Measurements from ENCODE around the gene TNS1.
"Not testable (repeated sequence)": the region's sequence is repeated elsewhere in the genome, so short reads cannot be mapped to it uniquely, and the experiment has no call there.

TNS1 gene

DNA sequence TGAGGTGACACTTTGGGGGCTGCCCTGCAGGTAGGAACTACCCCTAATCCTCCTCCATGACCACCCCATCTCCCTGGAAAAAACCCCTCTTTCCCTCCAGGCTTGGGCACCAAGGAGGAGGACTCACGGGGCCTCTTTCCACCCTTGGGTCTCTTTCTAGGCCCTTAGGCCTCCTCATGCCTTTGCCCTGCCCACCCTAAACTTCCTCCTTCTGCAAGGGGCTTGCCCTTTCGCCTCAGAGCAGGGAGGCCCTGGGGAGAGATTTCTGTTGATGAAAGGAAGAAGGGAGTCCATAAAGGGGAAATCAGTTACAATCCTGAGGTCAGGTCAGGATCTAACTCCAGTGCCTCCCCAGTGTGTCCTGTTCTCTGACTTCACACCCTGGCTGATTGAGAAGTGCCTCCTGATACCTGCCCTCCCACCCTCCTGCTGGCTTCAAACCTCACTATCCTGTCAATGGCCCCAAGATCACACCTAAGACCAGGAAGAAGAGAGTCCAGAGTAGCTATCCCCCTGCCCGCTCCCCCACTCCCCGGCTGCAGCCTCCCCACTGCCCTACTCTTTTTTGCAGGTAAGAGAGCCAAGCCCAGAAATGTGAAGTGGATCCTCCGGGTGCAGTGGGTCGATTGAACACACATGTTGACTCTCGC is 16.7 kb upstream of the TNS1 start:
- Histone ChIP-seq H3K27me3 (no peaks in the 10 kb centered on the region), H3K4me1 (peaks cover 37% of the 10 kb centered on the region), H3K36me3 (no peaks in the 10 kb centered on the region), H3K9me3 (no peaks in the 10 kb centered on the region), H3K4me3 (ENCODE audit: low read depth, low read length) (no peak overlapping the region)
- TF ChIP-seq, protein P1, sequence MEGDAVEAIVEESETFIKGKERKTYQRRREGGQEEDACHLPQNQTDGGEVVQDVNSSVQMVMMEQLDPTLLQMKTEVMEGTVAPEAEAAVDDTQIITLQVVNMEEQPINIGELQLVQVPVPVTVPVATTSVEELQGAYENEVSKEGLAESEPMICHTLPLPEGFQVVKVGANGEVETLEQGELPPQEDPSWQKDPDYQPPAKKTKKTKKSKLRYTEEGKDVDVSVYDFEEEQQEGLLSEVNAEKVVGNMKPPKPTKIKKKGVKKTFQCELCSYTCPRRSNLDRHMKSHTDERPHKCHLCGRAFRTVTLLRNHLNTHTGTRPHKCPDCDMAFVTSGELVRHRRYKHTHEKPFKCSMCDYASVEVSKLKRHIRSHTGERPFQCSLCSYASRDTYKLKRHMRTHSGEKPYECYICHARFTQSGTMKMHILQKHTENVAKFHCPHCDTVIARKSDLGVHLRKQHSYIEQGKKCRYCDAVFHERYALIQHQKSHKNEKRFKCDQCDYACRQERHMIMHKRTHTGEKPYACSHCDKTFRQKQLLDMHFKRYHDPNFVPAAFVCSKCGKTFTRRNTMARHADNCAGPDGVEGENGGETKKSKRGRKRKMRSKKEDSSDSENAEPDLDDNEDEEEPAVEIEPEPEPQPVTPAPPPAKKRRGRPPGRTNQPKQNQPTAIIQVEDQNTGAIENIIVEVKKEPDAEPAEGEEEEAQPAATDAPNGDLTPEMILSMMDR (IDR thresholded peaks at IDR 0.05; ENCODE audit: low read depth, low read length) = no peak
- peak; percentile 1 for DNase-seq

DNA sequence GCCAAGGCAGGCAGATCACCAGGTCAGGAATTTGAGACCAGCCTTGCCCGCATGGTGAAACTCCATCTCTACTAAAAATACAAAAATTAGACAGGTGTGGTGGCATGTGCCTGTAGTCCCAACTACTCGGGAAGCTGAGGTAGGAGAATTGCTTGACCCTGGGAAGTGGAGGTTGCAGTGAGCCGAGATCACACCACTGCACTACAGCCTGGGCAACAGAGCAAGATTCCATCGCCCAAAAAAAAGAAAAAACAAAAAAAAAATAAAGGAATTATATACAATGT is 16.0 kb upstream of the TNS1 start:
- not testable (repeated sequence) for H3K9me3 ChIP-seq; DNase-seq; H3K27me3 ChIP-seq; H3K36me3 ChIP-seq; H3K4me3 ChIP-seq (ENCODE audit: low read depth, low read length)
- H3K4me1 ChIP-seq = peaks cover 44% of the 10 kb centered on the region

DNA sequence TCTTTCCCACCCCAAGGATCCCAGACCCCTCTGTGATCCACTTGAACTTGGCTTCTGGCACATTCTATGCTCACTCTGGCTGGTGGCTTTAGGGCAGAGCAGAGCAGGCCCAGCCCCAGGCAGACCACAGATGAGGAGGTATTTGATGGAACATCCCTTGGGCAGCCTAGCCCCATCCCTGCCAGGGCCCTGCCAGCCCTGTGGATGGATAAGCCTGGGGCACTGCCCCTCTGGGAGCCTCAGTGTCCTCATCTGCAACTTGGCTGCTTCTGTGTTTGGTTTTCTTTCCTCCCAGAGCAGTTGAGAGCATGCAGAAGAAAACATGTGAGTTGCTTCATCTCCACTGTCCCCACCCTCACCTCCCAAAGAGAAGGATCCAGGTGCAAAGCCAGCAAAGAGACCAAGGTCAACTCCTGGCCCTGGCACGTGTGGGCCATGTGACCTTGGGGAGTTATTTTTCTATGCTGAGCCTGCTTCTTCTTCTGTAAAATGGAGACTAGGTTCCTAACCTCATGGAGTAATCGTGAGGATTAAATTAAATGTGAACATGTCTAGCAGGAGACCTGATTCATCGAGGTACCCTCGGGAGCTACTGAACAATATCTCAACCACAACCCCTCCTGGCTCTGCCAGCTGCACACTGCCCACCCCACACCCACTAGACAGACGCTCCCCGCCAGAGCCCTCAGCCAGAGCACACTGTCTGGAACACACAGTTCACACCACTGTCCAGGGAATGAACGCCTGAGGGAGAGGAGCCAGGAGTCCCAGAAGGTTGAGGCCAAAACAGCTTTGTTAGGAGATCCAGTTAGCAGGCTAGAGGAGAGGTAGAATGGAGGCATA is 14.6 kb upstream of the TNS1 start:
- Histone ChIP-seq H3K9me3 (no peaks in the 10 kb centered on the region), H3K4me1 (peaks cover 49% of the 10 kb centered on the region), H3K4me3 (ENCODE audit: low read depth, low read length) (no peak overlapping the region), H3K36me3 (no peaks in the 10 kb centered on the region), H3K27me3 (no peaks in the 10 kb centered on the region)
- peak; percentile 70 for DNase-seq
- TF ChIP-seq, protein P1 (IDR thresholded peaks at IDR 0.05; ENCODE audit: low read depth, low read length) = no peak

DNA sequence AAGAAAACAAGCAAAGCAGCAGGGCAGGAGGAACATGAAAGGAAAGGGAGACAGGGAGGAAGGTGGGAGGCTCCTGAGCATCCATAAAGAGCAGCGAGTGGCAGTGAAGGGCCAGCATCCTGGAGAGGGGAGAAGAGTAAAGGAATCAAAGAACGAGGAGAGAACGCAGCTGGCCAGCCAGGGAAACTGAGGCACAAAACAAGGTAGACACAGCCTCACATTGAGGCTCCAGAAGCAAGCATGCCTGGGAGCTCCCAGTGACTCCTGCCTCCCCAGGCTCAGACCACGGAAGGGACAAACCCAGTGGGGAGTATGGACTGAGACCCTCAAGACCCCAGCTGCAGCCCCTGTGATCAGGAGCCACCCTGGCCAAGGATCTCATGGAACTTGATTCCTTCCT is 14.0 kb upstream of the TNS1 start:
- DNase-seq = no peak
- no peaks in the 10 kb centered on the region for H3K9me3 ChIP-seq
- H3K4me3 ChIP-seq (ENCODE audit: low read depth, low read length) = no peak overlapping the region
- TF ChIP-seq, protein P1 (IDR thresholded peaks at IDR 0.05; ENCODE audit: low read depth, low read length) = no peak
- peaks cover 55% of the 10 kb centered on the region for H3K4me1 ChIP-seq
- no peaks in the 10 kb centered on the region for H3K27me3 ChIP-seq
- H3K36me3 ChIP-seq = no peaks in the 10 kb centered on the region

DNA sequence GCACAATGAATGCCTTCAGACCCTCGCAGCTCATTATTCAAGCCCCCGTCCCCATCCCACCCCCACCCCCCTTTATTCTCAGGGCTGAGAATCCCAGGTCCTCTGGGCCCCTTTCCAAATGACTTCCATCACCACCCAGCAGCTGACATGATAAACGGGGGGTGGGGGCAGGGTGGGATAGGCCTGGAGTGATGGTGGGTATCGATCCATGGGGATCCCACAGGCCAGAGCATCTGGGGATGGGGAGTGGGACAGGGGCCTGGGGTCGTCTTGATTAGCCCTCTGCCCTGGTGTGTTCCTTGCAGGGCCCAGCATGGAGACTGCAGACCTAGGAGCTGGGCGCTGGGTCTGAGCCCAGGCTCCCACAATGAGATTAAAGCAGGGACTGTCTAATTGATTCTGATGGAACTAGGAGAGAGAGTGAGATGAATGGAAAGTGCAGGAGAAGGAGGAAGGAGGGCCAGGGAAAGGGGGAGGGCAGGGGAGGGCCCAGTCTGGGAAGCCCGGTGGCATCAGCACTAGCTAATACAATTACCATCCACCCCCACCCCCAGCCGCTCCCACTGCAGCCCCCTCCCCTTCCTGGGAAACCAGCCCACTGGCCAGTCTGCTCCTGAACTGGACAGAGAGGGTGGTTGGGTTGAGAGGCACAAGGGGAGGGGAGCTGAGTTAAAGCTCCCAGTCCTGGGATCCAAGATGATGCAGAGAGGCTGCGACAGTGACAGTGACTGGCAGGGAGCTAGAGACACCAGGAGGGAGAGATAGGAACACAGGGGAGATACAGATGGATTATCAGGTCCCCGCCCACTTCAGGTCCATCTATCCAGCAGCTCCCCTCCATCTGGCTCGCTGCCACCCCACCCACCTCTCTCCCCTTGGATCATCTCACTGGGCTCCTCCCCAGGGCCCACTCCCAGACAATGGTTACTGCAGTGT is 13.1 kb upstream of the TNS1 start:
- H3K4me3 ChIP-seq (ENCODE audit: low read depth, low read length) = peak overlapping the region; percentile 5; the same call in 1 of the 2 replicates
- peak; percentile 89 for DNase-seq
- no peaks in the 10 kb centered on the region for H3K9me3 ChIP-seq
- no peaks in the 10 kb centered on the region for H3K27me3 ChIP-seq
- H3K4me1 ChIP-seq = peaks cover 61% of the 10 kb centered on the region
- H3K36me3 ChIP-seq = no peaks in the 10 kb centered on the region
- TF ChIP-seq, protein P1 (IDR thresholded peaks at IDR 0.05; ENCODE audit: low read depth, low read length) = no peak

DNA sequence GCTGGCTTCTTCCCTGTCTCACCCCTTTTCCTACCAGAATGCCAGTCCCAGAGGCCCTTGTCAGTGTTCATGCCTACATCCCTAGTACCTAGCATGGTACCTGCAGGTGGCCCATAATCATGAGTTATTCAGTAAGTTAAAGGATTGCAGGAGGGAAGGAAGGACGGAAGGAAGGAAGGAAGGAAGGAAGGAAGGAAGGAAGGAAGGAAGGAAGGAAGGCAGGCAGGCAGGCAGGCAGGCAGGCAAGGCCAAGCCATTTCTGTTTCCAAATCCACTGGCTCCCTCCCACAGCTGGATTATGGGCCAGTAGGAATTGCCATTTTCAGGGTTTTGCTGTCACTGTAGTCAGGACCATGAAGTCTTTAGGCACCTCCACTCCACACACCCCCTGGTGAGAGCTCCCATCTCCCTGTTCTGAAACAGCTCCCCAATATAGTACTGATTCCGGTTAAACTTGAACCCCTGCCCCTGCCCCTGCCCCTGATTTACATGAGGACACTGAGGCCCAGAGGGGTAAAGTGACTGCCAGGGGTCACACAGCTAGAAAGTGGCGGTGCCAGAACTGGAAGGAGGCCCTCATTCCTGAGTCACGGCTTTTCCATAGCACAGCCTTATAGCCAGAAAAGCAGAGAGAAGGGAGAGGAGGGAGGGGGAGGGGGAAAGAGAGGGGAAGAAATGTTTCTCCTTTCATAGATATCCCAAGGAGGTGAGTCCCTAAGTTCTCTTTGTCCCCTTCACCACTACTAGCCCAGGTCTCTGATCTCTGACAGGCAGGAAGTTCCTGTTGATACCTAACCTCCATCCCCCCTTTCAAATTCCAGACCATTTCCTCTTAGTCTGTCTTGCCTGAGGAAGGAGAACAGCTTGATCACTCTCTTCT is 12.2 kb upstream of the TNS1 start:
- no peaks in the 10 kb centered on the region for H3K9me3 ChIP-seq
- no peak overlapping the region for H3K4me3 ChIP-seq (ENCODE audit: low read depth, low read length)
- H3K4me1 ChIP-seq = peaks cover 61% of the 10 kb centered on the region
- no peaks in the 10 kb centered on the region for H3K27me3 ChIP-seq
- H3K36me3 ChIP-seq = no peaks in the 10 kb centered on the region
- TF ChIP-seq, protein P1 (IDR thresholded peaks at IDR 0.05; ENCODE audit: low read depth, low read length) = no peak
- no peak for DNase-seq

All from BE2C (cell line).